SK-N-SH treated with all-trans-retinoic acid at 6 μM for 48 hours (cell line): ENCODE measurements around the gene EPHB2.

Source experiments
- ISL1 ChIP-seq: fragments of 250-450 bp; sonication (Bioruptor Pico); IDR thresholded peaks from 2 replicates; pipeline ENCODE4 v2.1.2; 2022; ENCODE audit warnings: mild to moderate bottlenecking, moderate library complexity
- PATZ1 ChIP-seq: fragments of 250-450 bp; sonication (Bioruptor Pico); IDR thresholded peaks from 2 replicates; pipeline ENCODE4 v1.8.0; 2020; ENCODE audit warnings: mild to moderate bottlenecking, moderate library complexity, borderline replicate concordance
- ZC3H10 ChIP-seq: fragments of 250-450 bp; sonication (Bioruptor Pico); IDR thresholded peaks from 2 replicates; pipeline ENCODE4 v1.5.1; 2021; ENCODE audit warnings: mild to moderate bottlenecking, moderate library complexity
- ZFP3 ChIP-seq: fragments of 250-450 bp; sonication (Bioruptor Pico); IDR thresholded peaks from 2 replicates; pipeline ENCODE4 v1.5.0; 2020; ENCODE audit warnings: mild to moderate bottlenecking, moderate library complexity

- TF ChIP-seq ZC3H10 (CRISPR knock-in tag) (no peak), ISL1 (CRISPR knock-in tag) (no peak), PATZ1 (CRISPR knock-in tag) (no peak), ZFP3 (CRISPR knock-in tag) (no peak)
Observed at GRCh38 chr1:22949822-22950331, 239.2 kb downstream of the EPHB2 start.
